ENCODE results near the gene KCNA10. TPM values are rescaled to one million over a fixed set of nuclear protein-coding genes. Genes with fewer than 3 reads are reported as not detected.

Gene KCNA10
- total RNA-seq, 3 donors from 2014 or later (not counting 1 experiment from before 2014, with no cell fraction given): not detected

GRCh38 chr1:110549831-110550230 is 30.9 kb upstream of the KCNA10 start:
- H3K27me3 Mint-ChIP-seq (ENCODE audit: low read depth in 2 of 2): peaks cover 34 to 35% of the 10 kb centered on the region in 2 donors
- ATAC-seq: no peak
- DNase-seq: no peak
- Histone ChIP-seq H3K36me3 (ENCODE audit: control insufficient read depth, insufficient read depth, low read length) (no peaks in the 10 kb centered on the region), H3K4me3 (ENCODE audit: low read length) (no peak overlapping the region), H3K27me3 (ENCODE audit: control insufficient read depth, insufficient read depth, low read length) (peaks cover 5% of the 10 kb centered on the region), H3K27ac (ENCODE audit: low read length) (no peak overlapping the region), H3K9me3 (ENCODE audit: control insufficient read depth, insufficient read depth, low read length) (no peaks in the 10 kb centered on the region), H3K4me1 (ENCODE audit: control insufficient read depth, insufficient read depth, low read length) (no peaks in the 10 kb centered on the region)
- no peaks in the 10 kb centered on the region for H3K9me3 Mint-ChIP-seq
- no peak overlapping the region for H3K4me3 Mint-ChIP-seq
- TF ChIP-seq CTCF (IDR thresholded peaks at IDR 0.05): no peak
- no peaks in the 10 kb centered on the region for H3K36me3 Mint-ChIP-seq
- 100% methylated on average over 2 of the region's 2 CpGs for WGBS (ENCODE audit: insufficient coverage)
- H3K4me1 Mint-ChIP-seq: peaks cover under 1 to 1% of the 10 kb centered on the region in 2 donors
- H3K27ac Mint-ChIP-seq: no peak overlapping the region
- intact Hi-C loops (cut with micrococcal nuclease): no loop called here

GRCh38 chr1:110548381-110548780 is 29.4 kb upstream of the KCNA10 start:
- no peaks in the 10 kb centered on the region for H3K9me3 Mint-ChIP-seq
- no peak overlapping the region for H3K4me3 Mint-ChIP-seq
- intact Hi-C loops (cut with micrococcal nuclease): no loop called here
- no peaks in the 10 kb centered on the region for H3K4me1 Mint-ChIP-seq
- H3K4me1 ChIP-seq (ENCODE audit: control insufficient read depth, insufficient read depth, low read length): no peaks in the 10 kb centered on the region
- ATAC-seq (no peak), DNase-seq (no peak)
- H3K36me3 Mint-ChIP-seq: no peaks in the 10 kb centered on the region
- H3K9me3 ChIP-seq (ENCODE audit: control insufficient read depth, insufficient read depth, low read length): no peaks in the 10 kb centered on the region
- H3K27ac ChIP-seq (ENCODE audit: low read length): no peak overlapping the region
- no peak overlapping the region for H3K4me3 ChIP-seq (ENCODE audit: low read length)
- H3K27ac Mint-ChIP-seq: no peak overlapping the region
- H3K27me3 ChIP-seq (ENCODE audit: control insufficient read depth, insufficient read depth, low read length): peaks cover 2% of the 10 kb centered on the region
- H3K27me3 Mint-ChIP-seq (ENCODE audit: low read depth in 2 of 2): peaks cover 26 to 27% of the 10 kb centered on the region in 2 donors
- TF ChIP-seq CTCF (IDR thresholded peaks at IDR 0.05): no peak
- no peaks in the 10 kb centered on the region for H3K36me3 ChIP-seq (ENCODE audit: control insufficient read depth, insufficient read depth, low read length)
- WGBS (ENCODE audit: insufficient coverage): 86% methylated on average over 4 of the region's 4 CpGs

GRCh38 chr1:110547017-110547416 is 28.0 kb upstream of the KCNA10 start:
- WGBS (ENCODE audit: insufficient coverage): 64% methylated on average over 2 of the region's 2 CpGs
- peaks cover 14 to 18% of the 10 kb centered on the region in 2 donors for H3K27me3 Mint-ChIP-seq (ENCODE audit: low read depth in 2 of 2)
- Histone ChIP-seq H3K27ac (ENCODE audit: low read length) (no peak overlapping the region), H3K4me1 (ENCODE audit: control insufficient read depth, insufficient read depth, low read length) (no peaks in the 10 kb centered on the region), H3K27me3 (ENCODE audit: control insufficient read depth, insufficient read depth, low read length) (peaks cover 2% of the 10 kb centered on the region), H3K36me3 (ENCODE audit: control insufficient read depth, insufficient read depth, low read length) (no peaks in the 10 kb centered on the region), H3K9me3 (ENCODE audit: control insufficient read depth, insufficient read depth, low read length) (no peaks in the 10 kb centered on the region), H3K4me3 (ENCODE audit: low read length) (no peak overlapping the region)
- no peak for DNase-seq
- no peak overlapping the region for H3K27ac Mint-ChIP-seq
- no peaks in the 10 kb centered on the region for H3K36me3 Mint-ChIP-seq
- no peak for TF ChIP-seq CTCF (IDR thresholded peaks at IDR 0.05)
- ATAC-seq: no peak
- intact Hi-C loops (cut with micrococcal nuclease): no loop called here
- no peaks in the 10 kb centered on the region for H3K9me3 Mint-ChIP-seq
- no peak overlapping the region for H3K4me3 Mint-ChIP-seq
- no peaks in the 10 kb centered on the region for H3K4me1 Mint-ChIP-seq

- Mint-ChIP-seq H3K9me3 (no peaks in the 10 kb centered on the region), H3K27ac (no peak overlapping the region), H3K4me1 (no peaks in the 10 kb centered on the region), H3K36me3 (no peaks in the 10 kb centered on the region), H3K4me3 (no peak overlapping the region), H3K27me3 (ENCODE audit: low read depth in 2 of 2) (peaks cover 10 to 15% of the 10 kb centered on the region in 2 donors)
- Histone ChIP-seq H3K9me3 (ENCODE audit: control insufficient read depth, insufficient read depth, low read length) (no peaks in the 10 kb centered on the region), H3K4me1 (ENCODE audit: control insufficient read depth, insufficient read depth, low read length) (no peaks in the 10 kb centered on the region), H3K27ac (ENCODE audit: low read length) (no peak overlapping the region), H3K4me3 (ENCODE audit: low read length) (no peak overlapping the region), H3K36me3 (ENCODE audit: control insufficient read depth, insufficient read depth, low read length) (no peaks in the 10 kb centered on the region), H3K27me3 (ENCODE audit: control insufficient read depth, insufficient read depth, low read length) (no peaks in the 10 kb centered on the region)
- intact Hi-C loops (cut with micrococcal nuclease): no loop called here
- ATAC-seq (no peak), DNase-seq (no peak)
- TF ChIP-seq CTCF (IDR thresholded peaks at IDR 0.05): no peak
- 67% methylated on average over 1 of the region's 2 CpGs for WGBS (ENCODE audit: insufficient coverage)
These were observed 26.5 kb upstream of the KCNA10 start for GRCh38 chr1:110545492-110545891.
